LNCaP clone FGC (cell line): Measurements from ENCODE around the gene ITGAD.

Experiments used
- DNase-seq: peaks from one replicate; pipeline ENCODE4 v3.0.0-alpha.2; 2011; ENCODE audit warnings: low read depth
- H3K4me3 ChIP-seq: 2 replicates; pipeline ENCODE4 v1.5.1; 2011; ENCODE audit warnings: mild to moderate bottlenecking, low read depth, low read length, control low read depth
- TF ChIP-seq, protein P1 (sequence below): IDR thresholded peaks from 2 replicates; pipeline ENCODE4 v1.5.1; 2012; ENCODE audit warnings: mild to moderate bottlenecking; ENCODE audit not compliant: control insufficient read depth, insufficient read depth; ENCODE audit errors: extremely low read depth

The ITGAD gene

DNA sequence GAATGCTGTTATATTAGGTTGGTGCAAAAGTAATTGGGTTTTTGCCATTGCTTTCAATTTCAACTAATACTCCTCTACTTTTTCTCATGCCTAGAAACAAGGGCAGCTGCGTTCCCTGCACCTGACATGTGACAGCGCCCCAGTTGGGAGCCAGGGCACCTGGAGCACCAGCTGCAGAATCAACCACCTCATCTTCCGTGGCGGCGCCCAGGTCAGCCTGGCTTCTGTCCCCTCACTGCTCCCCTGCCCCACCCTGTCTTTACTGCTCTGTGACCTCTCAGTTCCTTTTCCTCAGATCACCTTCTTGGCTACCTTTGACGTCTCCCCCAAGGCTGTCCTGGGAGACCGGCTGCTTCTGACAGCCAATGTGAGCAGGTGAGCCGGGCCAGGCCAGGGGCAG lies 16.4 kb upstream of the ITGAD start:
- TF ChIP-seq, protein P1, sequence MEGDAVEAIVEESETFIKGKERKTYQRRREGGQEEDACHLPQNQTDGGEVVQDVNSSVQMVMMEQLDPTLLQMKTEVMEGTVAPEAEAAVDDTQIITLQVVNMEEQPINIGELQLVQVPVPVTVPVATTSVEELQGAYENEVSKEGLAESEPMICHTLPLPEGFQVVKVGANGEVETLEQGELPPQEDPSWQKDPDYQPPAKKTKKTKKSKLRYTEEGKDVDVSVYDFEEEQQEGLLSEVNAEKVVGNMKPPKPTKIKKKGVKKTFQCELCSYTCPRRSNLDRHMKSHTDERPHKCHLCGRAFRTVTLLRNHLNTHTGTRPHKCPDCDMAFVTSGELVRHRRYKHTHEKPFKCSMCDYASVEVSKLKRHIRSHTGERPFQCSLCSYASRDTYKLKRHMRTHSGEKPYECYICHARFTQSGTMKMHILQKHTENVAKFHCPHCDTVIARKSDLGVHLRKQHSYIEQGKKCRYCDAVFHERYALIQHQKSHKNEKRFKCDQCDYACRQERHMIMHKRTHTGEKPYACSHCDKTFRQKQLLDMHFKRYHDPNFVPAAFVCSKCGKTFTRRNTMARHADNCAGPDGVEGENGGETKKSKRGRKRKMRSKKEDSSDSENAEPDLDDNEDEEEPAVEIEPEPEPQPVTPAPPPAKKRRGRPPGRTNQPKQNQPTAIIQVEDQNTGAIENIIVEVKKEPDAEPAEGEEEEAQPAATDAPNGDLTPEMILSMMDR: no peak
- H3K4me3 ChIP-seq: no peak overlapping the region
- DNase-seq: no peak

GRCh38 chr16:31377210-31377903 lies 15.8 kb upstream of the ITGAD start:
- DNase-seq: no peak
- H3K4me3 ChIP-seq: no peak overlapping the region
- TF ChIP-seq, protein P1: no peak

DNA sequence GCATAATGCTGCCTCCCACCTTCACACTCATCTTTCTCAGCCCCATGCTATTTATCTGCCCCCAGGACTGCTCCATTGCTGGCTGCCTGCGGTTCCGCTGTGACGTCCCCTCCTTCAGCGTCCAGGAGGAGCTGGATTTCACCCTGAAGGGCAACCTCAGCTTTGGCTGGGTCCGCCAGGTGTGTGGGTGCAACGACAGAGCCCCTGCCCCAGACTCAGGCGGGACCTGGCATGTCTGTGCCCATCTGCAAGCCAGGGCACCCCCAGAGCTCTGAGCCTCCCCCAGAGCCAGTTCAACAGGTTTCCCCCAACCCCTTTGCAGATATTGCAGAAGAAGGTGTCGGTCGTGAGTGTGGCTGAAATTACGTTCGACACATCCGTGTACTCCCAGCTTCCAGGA lies 12.9 kb upstream of the ITGAD start:
- no peak overlapping the region for H3K4me3 ChIP-seq
- TF ChIP-seq, protein P1: no peak
- no peak for DNase-seq

DNA sequence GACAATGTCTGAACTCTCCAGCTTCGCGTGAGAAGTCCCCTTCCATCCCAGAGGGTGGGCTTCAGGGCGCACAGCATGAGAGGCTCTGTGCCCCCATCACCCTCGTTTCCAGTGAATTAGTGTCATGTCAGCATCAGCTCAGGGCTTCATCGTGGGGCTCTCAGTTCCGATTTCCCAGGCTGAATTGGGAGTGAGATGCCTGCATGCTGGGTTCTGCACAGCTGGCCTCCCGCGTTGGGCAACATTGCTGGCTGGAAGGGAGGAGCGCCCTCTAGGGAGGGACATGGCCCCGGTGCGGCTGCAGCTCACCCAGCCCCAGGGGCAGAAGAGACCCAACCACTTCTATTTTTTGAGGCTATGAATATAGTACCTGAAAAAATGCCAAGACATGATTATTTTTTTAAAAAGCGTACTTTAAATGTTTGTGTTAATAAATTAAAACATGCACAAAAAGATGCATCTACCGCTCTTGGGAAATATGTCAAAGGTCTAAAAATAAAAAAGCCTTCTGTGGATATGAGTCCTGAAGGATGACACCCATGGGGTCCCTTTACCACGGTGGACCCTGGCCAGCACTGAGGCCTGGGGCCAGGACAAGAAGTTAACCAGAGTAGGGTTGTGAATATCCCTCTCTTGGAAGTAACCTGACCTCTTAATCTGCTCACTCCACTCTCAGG lies 10.5 kb upstream of the ITGAD start:
- TF ChIP-seq, protein P1: peak; percentile 84
- no peak overlapping the region for H3K4me3 ChIP-seq
- DNase-seq: no peak

DNA sequence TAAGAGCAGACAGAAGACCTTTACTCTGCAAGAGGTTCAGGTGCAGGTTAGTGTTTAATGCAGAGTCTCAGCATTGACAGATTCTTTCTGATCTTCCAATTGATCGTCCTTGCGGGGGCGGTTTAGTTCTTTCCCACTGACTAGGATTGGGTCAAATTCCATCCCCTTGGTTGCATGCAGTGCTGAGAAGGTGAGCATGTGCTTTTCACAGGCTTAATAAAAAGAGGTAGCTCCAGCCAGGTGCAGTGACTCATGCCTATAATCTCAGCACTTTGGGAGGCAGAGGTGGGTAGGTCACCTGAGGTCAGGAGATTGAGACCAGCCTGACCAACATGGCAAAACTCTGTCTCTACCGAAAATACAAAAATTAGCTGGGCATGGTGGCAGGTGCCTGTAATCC lies 7.5 kb upstream of the ITGAD start:
- TF ChIP-seq, protein P1: no peak
- no peak overlapping the region for H3K4me3 ChIP-seq
- no peak for DNase-seq

- TF ChIP-seq, protein P1: no peak
- no peak overlapping the region for H3K4me3 ChIP-seq
- peak; percentile 46 for DNase-seq
Measured at GRCh38 chr16:31386157-31386984, 6.8 kb upstream of the ITGAD start.
